HG03135 (cell line): ENCODE measurements around the gene TTBK1.

Experiments
- ATAC-seq: cut with Tn5 transposase; IDR thresholded peaks from one replicate; pipeline ENCODE4 v1.9.1; 2021; ENCODE audit warnings: mild to moderate bottlenecking, moderate library complexity; ENCODE audit not compliant: unreplicated experiment

The TTBK1 gene

GRCh38 chr6:43269273-43270007 lies 26.2 kb downstream of the TTBK1 start:
- ATAC-seq: no peak

- no peak for ATAC-seq
Measured at GRCh38 chr6:43271103-43271815, 28.0 kb downstream of the TTBK1 start.

GRCh38 chr6:43271944-43272343 lies 28.7 kb downstream of the TTBK1 start:
- no peak for ATAC-seq

GRCh38 chr6:43273707-43274106 lies 30.4 kb downstream of the TTBK1 start:
- no peak for ATAC-seq

- no peak for ATAC-seq
Measured at GRCh38 chr6:43274127-43274915, 31.0 kb downstream of the TTBK1 start.

- no peak for ATAC-seq
Measured at GRCh38 chr6:43274916-43275597, 31.8 kb downstream of the TTBK1 start.

GRCh38 chr6:43275801-43276576 lies 32.7 kb downstream of the TTBK1 start:
- ATAC-seq: no peak

- ATAC-seq: no peak
Measured at GRCh38 chr6:43276577-43277305, 33.5 kb downstream of the TTBK1 start.

- ATAC-seq: no peak
Measured at GRCh38 chr6:43277306-43277642, 34.0 kb downstream of the TTBK1 start.

GRCh38 chr6:43277643-43278523 lies 34.6 kb downstream of the TTBK1 start:
- ATAC-seq: no peak

- ATAC-seq: no peak
Measured at GRCh38 chr6:43278524-43279078, 35.3 kb downstream of the TTBK1 start.

GRCh38 chr6:43280234-43280633 lies 37.0 kb downstream of the TTBK1 start:
- ATAC-seq: no peak

- no peak for ATAC-seq
Measured at GRCh38 chr6:43282060-43282459, 38.8 kb downstream of the TTBK1 start.

GRCh38 chr6:43282636-43283513 lies 39.6 kb downstream of the TTBK1 start:
- no peak for ATAC-seq

GRCh38 chr6:43283514-43283901 lies 40.2 kb downstream of the TTBK1 start:
- no peak for ATAC-seq

GRCh38 chr6:43283905-43284304 lies 40.6 kb downstream of the TTBK1 start:
- no peak for ATAC-seq

GRCh38 chr6:43284991-43285781 lies 41.9 kb downstream of the TTBK1 start:
- no peak for ATAC-seq
